Endometrial microvascular endothelial cells (primary cell): ENCODE measurements around the gene DDTL. TPM values are rescaled to one million over a fixed set of nuclear protein-coding genes. Genes with fewer than 3 reads are reported as not detected.
"Not testable (repeated sequence)": the region's sequence is repeated elsewhere in the genome, so short reads cannot be mapped to it uniquely, and the experiment has no call there.

Experiments used
- in situ Hi-C: cut with HindIII; loops from 2 replicates; pipeline ENCODE4 v1.10.0; 2017; ENCODE audit warnings: low sequenced_read_pairs, low pct_unique_long_range_greater_than_20kb; ENCODE audit errors: inconsistent ontology term
- total RNA-seq: library from RNA; depleted of rRNA; stranded (reverse); fragments of >200 nt; gene quantifications from one replicate; pipeline ENCODE4 v1.2.3, GENCODE V29; 2015; ENCODE audit errors: inconsistent ontology term

Gene DDTL
- not detected for total RNA-seq

GRCh38 chr22:23966568-23966967, at the start of gene DDTL:
DDTL (plus strand) TSS chr22:23966888; CDS start chr22:23966915, 27 bp downstream.
- in situ Hi-C loops = not testable (repeated sequence)

- in situ Hi-C loops = not testable (repeated sequence)
Observed at GRCh38 chr22:23920267-23920611, 46.4 kb upstream of the DDTL start.

DNA sequence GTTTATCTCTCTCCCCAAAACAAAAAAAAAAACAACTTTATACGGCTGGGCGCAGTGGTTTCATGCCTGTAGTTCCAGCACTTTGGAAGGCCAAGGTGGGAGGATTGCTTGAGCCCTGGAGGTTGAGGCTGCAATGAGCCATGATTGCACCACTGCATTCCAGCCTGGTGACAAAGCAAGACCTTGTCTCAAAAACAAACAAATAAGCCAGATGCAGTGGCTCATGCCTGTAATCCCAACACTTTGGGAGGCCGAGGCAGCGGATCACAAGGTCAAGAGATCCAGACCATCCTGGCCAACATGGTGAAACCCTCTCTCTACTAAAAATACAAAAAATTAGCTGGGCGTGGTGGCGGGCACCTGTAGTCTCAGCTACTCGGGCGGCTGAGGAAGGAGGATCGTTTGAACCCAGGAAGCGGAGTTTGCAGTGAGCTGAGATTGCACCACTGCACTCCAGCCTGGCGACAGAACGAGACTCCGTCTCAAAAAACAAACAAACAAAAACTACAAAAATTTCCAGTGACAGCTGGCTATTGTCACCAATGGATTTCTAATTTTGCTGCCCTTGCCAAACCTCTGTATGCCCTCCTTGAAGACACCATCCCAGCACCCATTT, 45.0 kb upstream of the DDTL start:
- in situ Hi-C loops = not testable (repeated sequence)

- in situ Hi-C loops = no loop called here
Observed at GRCh38 chr22:23922921-23923320, 43.8 kb upstream of the DDTL start.

DNA sequence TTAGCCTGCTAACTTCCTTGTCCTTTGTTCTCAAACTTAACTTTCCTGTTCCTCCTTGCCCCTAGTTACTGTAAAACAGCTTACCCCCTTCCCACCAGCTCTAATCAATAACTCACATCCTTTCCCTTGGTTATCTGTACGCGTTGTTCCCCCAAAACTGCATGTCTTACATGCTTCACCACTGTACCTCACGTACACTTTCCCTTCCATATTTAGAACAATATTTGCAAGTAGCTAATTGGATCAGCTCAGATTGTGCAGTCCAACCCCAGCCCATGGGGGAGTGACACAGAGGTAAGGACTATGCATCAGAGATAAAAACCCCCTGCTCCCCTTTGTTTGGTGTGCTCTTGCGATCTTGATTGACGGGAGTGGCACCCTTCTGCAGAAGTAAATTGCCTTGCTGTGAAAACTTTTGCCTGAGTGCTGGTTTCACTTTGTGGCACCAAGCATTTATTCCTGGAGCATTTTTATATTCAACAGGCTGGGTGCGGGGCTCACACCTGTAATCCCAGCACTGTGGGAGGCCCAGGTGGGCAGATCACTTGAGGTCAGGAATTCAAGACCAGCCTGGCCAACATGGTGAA, 41.6 kb upstream of the DDTL start:
- in situ Hi-C loops = no loop called here

DNA sequence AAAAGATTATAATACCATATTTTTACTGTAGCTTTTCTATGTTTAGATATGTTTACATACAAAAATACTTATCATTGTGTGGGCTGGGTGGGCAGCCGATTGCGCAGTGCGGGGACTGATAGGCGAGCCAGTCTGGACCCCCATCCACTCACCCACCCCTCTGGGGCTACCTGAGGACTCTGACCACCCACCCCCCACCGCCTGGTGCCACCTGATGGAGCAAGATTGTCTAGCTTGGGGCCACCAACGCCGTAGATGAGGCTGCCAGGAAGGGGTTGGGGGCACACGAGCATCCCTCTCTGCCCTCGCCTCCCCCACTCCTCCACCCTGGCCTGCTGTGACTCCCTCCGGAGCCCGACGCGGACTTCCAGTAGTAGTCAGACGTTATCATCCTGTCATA, 40.1 kb upstream of the DDTL start:
- in situ Hi-C loops = no loop called here

DNA sequence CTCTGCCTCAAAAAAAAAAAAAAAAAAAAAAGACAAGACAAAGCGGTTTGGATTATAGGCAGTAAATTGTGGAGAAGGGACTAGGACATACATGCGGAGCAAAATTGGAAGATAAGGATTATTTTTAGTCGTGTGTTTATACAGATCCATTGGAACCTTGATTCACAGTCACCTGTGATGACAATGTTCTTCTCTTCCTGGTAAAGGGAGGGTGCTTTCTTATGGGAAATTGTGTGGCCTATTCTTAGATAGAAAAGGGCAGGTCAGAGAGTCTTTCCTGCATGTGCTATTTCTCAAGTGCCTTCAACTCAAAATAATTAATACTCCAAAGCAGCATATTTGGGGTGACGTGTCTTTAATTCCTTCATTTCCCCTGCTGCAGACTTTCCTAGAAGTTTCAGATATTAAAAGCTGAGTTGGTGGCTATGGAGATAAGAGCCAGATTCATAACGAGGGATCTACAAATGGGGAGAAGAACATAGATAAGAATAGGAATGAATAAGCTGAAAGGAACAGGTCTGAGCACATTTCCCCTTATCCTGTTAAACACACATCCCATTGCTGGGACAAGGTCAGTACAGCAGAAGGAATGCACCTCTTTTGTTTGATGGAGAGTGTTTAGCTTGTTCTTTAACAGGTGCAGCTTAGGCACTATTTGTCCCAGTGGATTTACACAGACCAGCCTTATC, 28.2 kb upstream of the DDTL start:
- in situ Hi-C loops = no loop called here

GRCh38 chr22:23939017-23939357, 27.7 kb upstream of the DDTL start:
- in situ Hi-C loops = no loop called here

- in situ Hi-C loops = not testable (repeated sequence)
Observed at GRCh38 chr22:23940166-23940565, 26.5 kb upstream of the DDTL start.

DNA sequence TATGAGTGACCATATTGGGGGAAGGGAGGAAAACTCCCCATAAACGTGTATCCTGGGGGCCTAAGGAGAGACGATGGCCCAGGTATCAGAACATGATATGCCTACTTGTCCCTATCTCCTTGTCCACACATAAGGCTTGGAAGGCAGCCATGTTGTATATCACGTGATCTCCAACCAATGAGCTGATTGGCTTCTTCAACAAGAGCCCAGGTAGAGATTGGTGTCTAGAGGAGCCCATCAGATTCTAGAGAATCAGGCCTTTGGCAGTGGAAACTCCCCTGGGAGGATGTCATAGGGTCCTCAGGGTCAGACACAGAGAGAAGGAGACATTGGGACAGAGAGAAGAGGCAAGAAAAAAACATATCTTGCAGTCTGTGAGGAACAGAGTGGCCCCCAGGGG, 19.3 kb upstream of the DDTL start:
- in situ Hi-C loops = not testable (repeated sequence)

GRCh38 chr22:23949764-23950163, 16.9 kb upstream of the DDTL start:
- in situ Hi-C loops = not testable (repeated sequence)

GRCh38 chr22:23951383-23951782, 15.3 kb upstream of the DDTL start:
- in situ Hi-C loops = not testable (repeated sequence)

DNA sequence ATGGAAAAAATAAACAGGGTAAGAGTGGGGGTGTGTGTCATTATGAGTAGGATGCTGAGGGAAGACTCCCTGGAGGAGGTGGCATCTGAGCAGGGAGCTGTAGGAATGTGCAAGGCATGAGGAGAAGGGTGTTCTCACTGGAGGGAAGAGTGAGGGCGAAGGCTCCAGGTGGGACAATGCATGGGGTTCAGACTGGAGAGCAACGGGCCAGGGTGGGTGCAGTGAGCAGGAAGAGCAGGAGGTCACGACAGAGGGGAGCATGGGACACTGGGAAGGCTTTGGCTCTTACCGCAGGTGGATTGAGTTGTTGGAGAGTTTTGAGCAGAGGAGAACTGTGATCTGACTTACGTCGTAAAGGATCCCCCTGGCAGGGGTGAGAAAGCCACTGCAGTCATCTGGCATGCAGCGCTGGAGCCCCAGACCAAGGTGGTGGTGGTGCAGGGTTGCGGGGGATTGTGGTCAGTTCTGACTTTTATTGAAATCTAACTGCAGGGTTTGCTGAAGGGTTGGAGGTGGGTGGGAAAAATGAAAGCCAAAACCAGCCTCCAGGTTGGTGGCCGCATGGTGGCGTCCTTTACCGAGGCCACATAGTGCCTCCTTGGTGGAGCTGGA, 13.8 kb upstream of the DDTL start:
- in situ Hi-C loops = not testable (repeated sequence)

- in situ Hi-C loops = not testable (repeated sequence)
Observed at GRCh38 chr22:23953485-23953884, 13.2 kb upstream of the DDTL start.

DNA sequence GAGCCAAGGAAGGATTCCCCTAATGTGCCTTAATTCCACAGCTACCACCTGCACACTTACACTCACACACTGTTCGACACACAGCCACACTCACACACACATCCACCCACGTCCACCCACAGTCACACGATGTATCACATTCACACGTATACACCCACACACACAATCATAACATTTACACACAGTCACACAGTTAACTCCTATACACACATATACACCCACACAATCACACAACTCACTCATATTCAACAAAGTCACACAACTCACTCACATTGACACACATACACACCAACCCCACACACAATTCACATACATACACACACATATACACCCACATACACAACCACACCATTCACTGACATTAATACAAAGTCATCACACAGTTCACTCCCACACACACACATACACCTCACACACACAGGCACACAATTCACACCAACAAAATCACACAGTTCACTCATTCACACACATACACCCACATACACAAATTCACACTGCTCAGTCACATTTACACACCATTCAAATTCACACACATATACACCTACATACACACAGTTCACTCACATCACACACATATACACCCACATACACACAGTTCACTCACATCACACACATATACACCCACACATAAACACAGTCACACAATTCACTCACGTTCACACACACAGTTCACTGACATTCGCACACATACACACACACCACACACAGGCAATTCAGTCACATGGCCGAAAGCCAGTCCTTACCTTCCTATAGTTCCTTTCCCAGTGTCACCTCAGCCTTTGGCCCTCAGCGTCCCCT, 12.3 kb upstream of the DDTL start:
- in situ Hi-C loops = not testable (repeated sequence)

GRCh38 chr22:23954991-23955305, 11.7 kb upstream of the DDTL start:
- in situ Hi-C loops = not testable (repeated sequence)

GRCh38 chr22:23955886-23956285, 10.8 kb upstream of the DDTL start:
- in situ Hi-C loops = not testable (repeated sequence)

DNA sequence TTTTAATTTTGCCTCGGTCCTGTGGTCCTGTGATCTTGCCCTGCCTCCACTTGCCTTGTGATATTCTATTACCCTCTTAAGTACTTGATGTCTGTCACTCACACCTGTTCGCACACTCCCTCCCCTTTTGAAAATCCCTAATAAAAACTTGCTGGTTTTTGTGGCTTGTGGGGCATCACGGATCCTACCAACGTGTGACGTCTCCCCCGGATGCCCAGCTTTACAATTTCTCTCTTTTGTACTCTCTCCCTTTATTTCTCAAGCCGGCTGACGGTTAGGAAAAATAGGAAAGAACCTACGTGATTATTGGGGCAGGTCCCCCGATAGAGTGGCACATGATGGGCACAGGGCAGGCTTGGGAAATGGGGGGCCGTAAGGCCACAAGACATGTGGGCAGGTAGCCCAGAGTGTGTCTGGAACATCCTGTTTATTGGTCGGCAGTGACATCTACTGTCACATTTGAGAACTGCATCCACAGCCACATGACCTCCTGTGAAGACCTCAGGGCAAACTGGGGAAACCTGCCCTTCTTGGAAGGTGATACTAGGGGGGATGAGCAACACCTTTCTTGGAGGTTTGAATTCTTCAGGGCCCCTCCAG, 10.3 kb upstream of the DDTL start:
- in situ Hi-C loops = not testable (repeated sequence)

DNA sequence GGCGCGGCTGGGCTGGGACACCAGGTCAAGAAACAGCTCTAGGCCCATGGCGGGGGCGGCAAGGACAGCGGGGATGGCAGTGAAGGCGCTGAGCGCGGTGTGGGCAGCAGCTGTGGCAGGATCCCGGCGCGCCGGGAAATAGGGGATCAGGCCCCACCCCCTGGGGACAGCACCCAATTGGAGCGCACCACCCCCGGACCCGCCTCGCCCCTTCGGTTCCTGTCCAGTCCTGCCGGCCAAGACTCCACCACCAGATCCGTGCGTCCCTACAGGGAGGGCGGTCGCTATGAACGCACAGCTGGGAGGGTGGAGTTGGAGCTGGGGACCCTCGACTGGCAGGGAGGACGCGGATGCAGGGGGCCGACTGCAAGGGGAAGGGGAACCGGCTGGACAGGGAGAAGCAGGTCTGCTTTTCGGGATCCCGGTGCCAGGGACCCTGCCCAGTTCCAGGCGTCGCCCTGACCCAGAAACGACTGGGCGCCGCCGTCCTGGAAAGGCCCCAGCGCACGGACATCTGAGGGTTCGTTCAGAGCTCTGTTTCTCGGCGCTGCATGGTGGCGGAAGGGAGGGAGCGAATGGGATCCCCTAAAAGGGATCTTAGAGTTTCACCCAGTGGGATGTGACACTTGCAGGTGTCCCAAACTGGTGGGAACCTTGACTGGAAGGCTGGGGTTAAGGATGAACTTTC, 5.5 kb upstream of the DDTL start, which contains the start of gene GSTT2B:
GSTT2B (minus strand) TSS at position 112 of the 688 bp plus-strand sequence; CDS start at position 48, 64 bp downstream.
- in situ Hi-C loops = not testable (repeated sequence)
